ENCODE measurements around the gene KRTAP21-1. TPM values are rescaled to one million over a fixed set of nuclear protein-coding genes. Genes with fewer than 3 reads are reported as not detected.
"Not testable (repeated sequence)": the region's sequence is repeated elsewhere in the genome, so short reads cannot be mapped to it uniquely, and the experiment has no call there.

The KRTAP21-1 gene
- total RNA-seq: not detected

DNA sequence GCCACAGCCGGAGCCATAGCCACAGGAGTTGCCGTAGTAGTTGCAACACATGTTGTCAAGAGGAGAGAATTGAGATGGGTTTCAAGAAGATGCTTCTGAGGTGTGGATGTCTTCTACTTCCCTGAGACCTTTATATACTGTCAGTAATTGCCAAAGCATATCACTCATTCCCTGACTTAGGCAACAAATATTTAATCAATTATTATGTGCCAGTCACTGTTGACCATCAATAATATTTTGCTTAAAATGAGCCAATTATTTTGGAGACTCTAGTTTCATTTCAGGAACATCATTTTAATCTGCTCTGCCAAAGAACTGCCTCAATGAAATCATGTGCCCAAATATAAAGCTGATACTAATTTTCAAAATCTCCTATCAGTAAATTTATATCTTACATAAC is at the start of gene KRTAP21-1:
KRTAP21-1 (minus strand) TSS at position 101 of the 400 bp plus-strand sequence; CDS start at position 51, 50 bp downstream.
- H3K9me3 ChIP-seq; H3K4me3 ChIP-seq; H3K36me3 ChIP-seq; intact Hi-C loops (cut with DNase I); H3K27ac ChIP-seq; DNase-seq (ENCODE audit: low spot score); H3K27me3 ChIP-seq (replicated peaks; ENCODE audit: insufficient read depth); H3K4me1 ChIP-seq (replicated peaks): not testable (repeated sequence)
- 100% methylated on average over 2 of the region's 2 CpGs for WGBS

DNA sequence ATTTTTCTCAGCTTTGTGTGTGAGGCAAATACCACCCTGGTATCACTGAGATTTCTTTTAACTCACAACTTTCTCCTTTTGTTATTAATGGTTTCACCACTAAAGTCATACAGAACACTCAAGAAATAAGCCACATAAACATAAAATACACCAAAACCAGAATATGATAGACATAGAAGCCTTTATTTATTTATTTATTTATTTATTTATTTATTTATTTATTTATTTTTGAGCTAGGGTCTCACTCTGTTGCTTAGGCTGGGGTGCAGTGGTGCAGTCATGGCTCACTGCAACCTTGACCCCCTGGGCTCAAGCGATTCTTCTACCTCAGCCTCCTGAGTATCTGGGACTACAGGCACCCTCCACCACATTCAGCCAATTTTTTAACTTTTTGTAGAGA is 45.4 kb upstream of the KRTAP21-1 start:
- no peak for DNase-seq (ENCODE audit: low spot score)
- TF ChIP-seq POLR2A (IDR thresholded peaks at IDR 0.05) (no peak), POLR2AphosphoS5 (IDR thresholded peaks at IDR 0.05) (no peak)
- TF ChIP-seq, protein P1, sequence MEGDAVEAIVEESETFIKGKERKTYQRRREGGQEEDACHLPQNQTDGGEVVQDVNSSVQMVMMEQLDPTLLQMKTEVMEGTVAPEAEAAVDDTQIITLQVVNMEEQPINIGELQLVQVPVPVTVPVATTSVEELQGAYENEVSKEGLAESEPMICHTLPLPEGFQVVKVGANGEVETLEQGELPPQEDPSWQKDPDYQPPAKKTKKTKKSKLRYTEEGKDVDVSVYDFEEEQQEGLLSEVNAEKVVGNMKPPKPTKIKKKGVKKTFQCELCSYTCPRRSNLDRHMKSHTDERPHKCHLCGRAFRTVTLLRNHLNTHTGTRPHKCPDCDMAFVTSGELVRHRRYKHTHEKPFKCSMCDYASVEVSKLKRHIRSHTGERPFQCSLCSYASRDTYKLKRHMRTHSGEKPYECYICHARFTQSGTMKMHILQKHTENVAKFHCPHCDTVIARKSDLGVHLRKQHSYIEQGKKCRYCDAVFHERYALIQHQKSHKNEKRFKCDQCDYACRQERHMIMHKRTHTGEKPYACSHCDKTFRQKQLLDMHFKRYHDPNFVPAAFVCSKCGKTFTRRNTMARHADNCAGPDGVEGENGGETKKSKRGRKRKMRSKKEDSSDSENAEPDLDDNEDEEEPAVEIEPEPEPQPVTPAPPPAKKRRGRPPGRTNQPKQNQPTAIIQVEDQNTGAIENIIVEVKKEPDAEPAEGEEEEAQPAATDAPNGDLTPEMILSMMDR (IDR thresholded peaks at IDR 0.05): no peak
- intact Hi-C loops (cut with DNase I): no loop called here
- Histone ChIP-seq H3K9me3 (no peaks in the 10 kb centered on the region), H3K27ac (no peak overlapping the region), H3K36me3 (no peaks in the 10 kb centered on the region), H3K4me3 (no peak overlapping the region), H3K4me1 (replicated peaks) (no peaks in the 10 kb centered on the region), H3K27me3 (replicated peaks; ENCODE audit: insufficient read depth) (no peaks in the 10 kb centered on the region)
- WGBS: 89% methylated on average over 1 of the region's 1 CpG

DNA sequence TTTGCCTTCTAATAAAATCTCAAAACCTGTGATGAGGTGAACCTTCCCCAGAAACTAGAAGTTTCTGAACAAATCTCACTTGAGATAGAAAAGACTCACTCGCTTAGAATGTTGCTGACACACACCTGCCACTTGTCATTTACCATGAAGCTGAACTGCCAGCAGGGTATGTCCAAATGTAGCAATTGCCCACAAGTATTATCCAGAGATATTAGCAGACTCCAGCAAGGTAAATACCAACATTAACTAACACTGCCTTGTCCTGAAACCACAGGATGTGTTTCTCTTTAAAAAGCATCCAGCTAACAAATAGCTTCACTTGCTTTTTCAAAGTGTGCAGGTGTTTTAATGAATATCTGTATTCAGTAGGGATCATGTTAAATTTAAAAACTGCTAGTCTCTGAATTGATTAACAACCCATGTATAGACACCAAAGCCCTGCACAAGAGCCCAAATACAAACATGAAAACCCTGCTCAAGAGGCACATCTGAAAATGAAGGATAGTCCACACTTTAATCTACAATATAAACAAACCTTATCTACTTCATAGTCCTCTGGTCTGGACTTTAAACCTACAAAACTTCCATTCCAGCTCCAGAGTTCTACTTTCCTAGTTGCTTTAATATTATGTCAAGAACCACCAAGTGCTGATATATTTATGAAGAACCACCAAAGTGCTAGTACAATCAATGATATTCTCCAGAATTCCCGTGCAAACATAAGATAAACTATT is 38.5 kb upstream of the KRTAP21-1 start:
- H3K9me3 ChIP-seq: no peaks in the 10 kb centered on the region
- DNase-seq (ENCODE audit: low spot score): no peak
- no peaks in the 10 kb centered on the region for H3K27me3 ChIP-seq (replicated peaks; ENCODE audit: insufficient read depth)
- 66% methylated on average over 2 of the region's 2 CpGs for whole genome bisulfite sequencing
- TF ChIP-seq POLR2AphosphoS5 (IDR thresholded peaks at IDR 0.05) (no peak), POLR2A (IDR thresholded peaks at IDR 0.05) (no peak)
- TF ChIP-seq, protein P1 (IDR thresholded peaks at IDR 0.05): no peak
- no peak overlapping the region for H3K4me3 ChIP-seq
- no peaks in the 10 kb centered on the region for H3K4me1 ChIP-seq (replicated peaks)
- no peaks in the 10 kb centered on the region for H3K36me3 ChIP-seq
- no peak overlapping the region for H3K27ac ChIP-seq
- intact Hi-C loops (cut with DNase I): no loop called here

DNA sequence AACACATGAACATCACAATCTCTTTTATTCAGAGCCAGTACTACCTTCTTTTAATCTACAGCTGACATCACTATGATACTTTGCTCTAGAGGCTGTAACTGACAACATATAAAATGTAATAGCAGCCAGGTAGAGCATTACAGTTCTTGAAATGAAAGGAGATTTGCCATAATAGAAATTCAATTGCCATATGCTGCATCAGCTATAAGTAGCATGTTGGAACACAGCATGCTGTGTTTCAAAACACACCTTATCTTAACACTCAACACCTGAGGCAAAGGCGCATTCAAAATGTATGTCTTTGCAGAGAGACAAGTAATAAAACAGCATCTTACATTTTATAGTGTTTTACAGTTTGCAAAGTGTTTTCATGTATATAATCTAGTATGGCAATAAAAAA is 24.0 kb upstream of the KRTAP21-1 start:
- no peak overlapping the region for H3K27ac ChIP-seq
- DNase-seq (ENCODE audit: low spot score): no peak
- no peak overlapping the region for H3K4me3 ChIP-seq
- no peaks in the 10 kb centered on the region for H3K9me3 ChIP-seq
- no peaks in the 10 kb centered on the region for H3K27me3 ChIP-seq (replicated peaks; ENCODE audit: insufficient read depth)
- intact Hi-C loops (cut with DNase I): no loop called here
- H3K36me3 ChIP-seq: no peaks in the 10 kb centered on the region
- WGBS: 66% methylated on average over 1 of the region's 1 CpG
- no peaks in the 10 kb centered on the region for H3K4me1 ChIP-seq (replicated peaks)
- TF ChIP-seq POLR2AphosphoS5 (IDR thresholded peaks at IDR 0.05): no peak
- TF ChIP-seq, protein P1 (IDR thresholded peaks at IDR 0.05): no peak
- no peak for TF ChIP-seq POLR2A (IDR thresholded peaks at IDR 0.05)

DNA sequence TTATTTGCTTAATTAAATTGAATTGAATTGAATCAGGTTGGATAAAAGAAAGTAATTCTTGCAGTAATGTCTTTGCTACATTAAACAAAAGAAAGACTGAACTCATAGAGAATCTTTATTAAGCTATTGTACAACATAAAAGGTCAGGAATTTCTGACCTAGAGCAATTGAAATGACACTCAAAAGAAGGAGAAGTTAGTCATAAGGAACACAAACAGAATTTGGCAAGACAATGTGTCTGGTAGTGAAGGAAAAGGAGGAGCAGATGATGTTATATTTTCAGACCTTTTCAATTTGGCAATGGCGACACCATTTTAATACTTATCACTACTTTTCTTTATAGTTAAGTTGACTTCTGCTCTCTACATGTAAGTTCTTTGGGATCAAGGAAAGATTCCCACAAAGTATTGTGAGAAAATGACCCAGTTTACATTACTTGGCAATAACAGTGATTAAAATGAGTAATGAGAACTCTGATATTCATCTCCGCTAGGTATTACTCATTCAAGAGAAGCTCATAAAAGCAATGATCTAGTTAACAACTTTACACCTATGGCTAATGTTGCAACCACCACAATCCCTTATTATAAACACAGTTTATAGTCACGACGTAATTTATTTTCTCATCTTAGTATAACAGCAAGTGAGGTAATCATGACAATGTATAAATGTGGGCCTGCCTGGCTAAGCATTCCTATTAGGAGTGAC is 14.7 kb upstream of the KRTAP21-1 start:
- 77% methylated on average over 4 of the region's 4 CpGs for WGBS
- intact Hi-C loops (cut with DNase I): no loop called here
- Histone ChIP-seq H3K36me3 (no peaks in the 10 kb centered on the region), H3K4me3 (no peak overlapping the region), H3K27ac (no peak overlapping the region), H3K9me3 (no peaks in the 10 kb centered on the region), H3K27me3 (replicated peaks; ENCODE audit: insufficient read depth) (no peaks in the 10 kb centered on the region), H3K4me1 (replicated peaks) (no peaks in the 10 kb centered on the region)
- TF ChIP-seq, protein P1 (IDR thresholded peaks at IDR 0.05): no peak
- TF ChIP-seq POLR2A (IDR thresholded peaks at IDR 0.05) (no peak), POLR2AphosphoS5 (IDR thresholded peaks at IDR 0.05) (no peak)
- DNase-seq (ENCODE audit: low spot score): no peak
